GM12878 (cell line): ENCODE data around the gene SHROOM3. TPM values are rescaled to one million over a fixed set of nuclear protein-coding genes. Genes with fewer than 3 reads are reported as not detected.

Source experiments
- ATAC-seq: fragments of 200-7000 bp; cut with Tn5 transposase; 3 replicates; pipeline ENCODE4 v1.9.1; 2020; ENCODE audit warnings: mild to moderate bottlenecking, moderate library complexity
- BruUV-seq: library from RNA; stranded (reverse); fragments of 400-500 nt; replicated peaks from 2 replicates; lab custom pipeline; 2021; lab: Mats Ljungman, UMichigan
- CTCF ChIA-PET: fragments of 300-600 bp; sonication (Branson Sonifier 250); formaldehyde crosslinking; extraction: SDS; loops from one replicate; lab custom pipeline; 2021; ENCODE audit warnings: inconsistent platforms; lab: Yijun Ruan, JAX
- POLR2A ChIA-PET: fragments of 350-600 bp; formaldehyde crosslinking; extraction: SDS; loops from one replicate; lab custom pipeline; 2021; ENCODE audit warnings: inconsistent platforms; lab: Charles Lee
- RAD21 ChIA-PET: fragments of 300-600 bp; sonication (Branson Sonifier 250); formaldehyde crosslinking; loops from one replicate; lab custom pipeline; 2023; ENCODE audit warnings: antibody characterized with exemption; ENCODE audit not compliant: unreplicated experiment; lab: Charles Lee
- SMC1A ChIA-PET: fragments of 300-600 bp; sonication (Branson Sonifier 250); formaldehyde crosslinking; loops from one replicate; lab custom pipeline; 2023; ENCODE audit not compliant: unreplicated experiment, uncharacterized antibody; lab: Charles Lee
- DNase-seq: peaks from one replicate; pipeline ENCODE4 v3.0.0-alpha.2; 2011; ENCODE audit warnings: low read depth, low spot score
- FAIRE-seq: peaks from 3 replicates; lab custom pipeline; 2011; peaks lifted over from hg19 to GRCh38; lab: Jason Lieb, UNC
- H2AFZ ChIP-seq: 2 replicates; pipeline ENCODE4 v1.6.0; 2011; ENCODE audit warnings: low read depth, low read length, control low read depth; ENCODE audit not compliant: control insufficient read depth
- H3K27ac ChIP-seq: 2 replicates; pipeline ENCODE4 v1.5.1; 2011; ENCODE audit warnings: control low read depth; ENCODE audit not compliant: control insufficient read depth, insufficient read depth
- H3K27me3 ChIP-seq, 2 experiments: replicated peaks in 1 of 2; 2 replicates each; pipeline versions ENCODE4 v1.6.0 to v1.6.1; 2011; ENCODE audit warnings: low read length in 1 of 2; ENCODE audit not compliant: control insufficient read depth in 2 of 2, insufficient read depth in 2 of 2
- H3K36me3 ChIP-seq, 2 experiments: 2 replicates each; pipeline ENCODE4 v1.5.1; 2011; ENCODE audit warnings: low read length in 1 of 2; ENCODE audit not compliant: control insufficient read depth in 2 of 2, insufficient read depth in 2 of 2
- H3K4me1 ChIP-seq: 2 replicates; pipeline ENCODE4 v1.6.1; 2011; ENCODE audit warnings: mild to moderate bottlenecking, low read length, moderate library complexity, mixed read lengths; ENCODE audit not compliant: control insufficient read depth, insufficient read depth
- H3K4me2 ChIP-seq: 2 replicates; pipeline ENCODE4 v1.6.0; 2011; ENCODE audit warnings: control low read depth; ENCODE audit not compliant: control insufficient read depth, insufficient read depth
- H3K4me3 ChIP-seq: fragments of 200-600 bp; sonication (generic); 2 replicates; pipeline ENCODE4 v1.5.1; 2016
- H3K79me2 ChIP-seq: 2 replicates; pipeline ENCODE4 v1.6.0; 2011; ENCODE audit warnings: low read length; ENCODE audit not compliant: control insufficient read depth, insufficient read depth
- H3K9ac ChIP-seq: 2 replicates; pipeline ENCODE4 v1.8.0; 2011; ENCODE audit warnings: low read length, control low read depth, mixed read lengths; ENCODE audit not compliant: control insufficient read depth, insufficient read depth
- H3K9me3 ChIP-seq: replicated peaks from 3 replicates; pipeline ENCODE4 v1.5.1; 2011; ENCODE audit warnings: mild to moderate bottlenecking, low read length; ENCODE audit not compliant: control insufficient read depth, insufficient read depth
- H4K20me1 ChIP-seq: 2 replicates; pipeline ENCODE4 v1.6.0; 2011; ENCODE audit not compliant: control insufficient read depth, insufficient read depth
- ATF7 ChIP-seq: fragments of 450-650 bp; IDR thresholded peaks from 2 replicates; pipeline ENCODE4 v1.6.1; 2016; ENCODE audit warnings: low read depth, mild to moderate bottlenecking
- BCL11A ChIP-seq: IDR thresholded peaks from 2 replicates; pipeline ENCODE4 v1.6.1; 2011; ENCODE audit warnings: low read depth, low read length
- EED ChIP-seq: sonication (generic); IDR thresholded peaks from 2 replicates; pipeline ENCODE4 v1.6.1; 2016; ENCODE audit warnings: antibody characterized with exemption, low read depth
- GABPA ChIP-seq: IDR thresholded peaks from 2 replicates; pipeline ENCODE4 v1.6.1; 2014; ENCODE audit warnings: antibody characterized with exemption, low read depth, mild to moderate bottlenecking, inconsistent platforms
- NFIC ChIP-seq: IDR thresholded peaks from 2 replicates; pipeline ENCODE4 v1.6.1; 2012; ENCODE audit warnings: low read depth, mild to moderate bottlenecking, inconsistent platforms, low read length, moderate library complexity
- NR2C1 ChIP-seq: fragments of 450-650 bp; IDR thresholded peaks from 2 replicates; pipeline ENCODE4 v1.6.1; 2017; ENCODE audit warnings: antibody characterized with exemption, mild to moderate bottlenecking, moderate library complexity
- POLR2AphosphoS5 ChIP-seq: IDR thresholded peaks from 2 replicates; pipeline ENCODE4 v1.6.1; 2011; ENCODE audit warnings: mild to moderate bottlenecking, low read length, inconsistent platforms
- RAD51 ChIP-seq: fragments of 450-650 bp; IDR thresholded peaks from 2 replicates; pipeline ENCODE4 v1.6.1; 2016; ENCODE audit warnings: moderate library complexity, mild to moderate bottlenecking, inconsistent platforms
- WRNIP1 ChIP-seq: IDR thresholded peaks from 2 replicates; pipeline ENCODE4 v1.6.1; 2011; ENCODE audit warnings: low read depth, low read length, improper control_type of control experiment, borderline replicate concordance
- in situ Hi-C: fragments of 300-500 bp; cut with MboI; formaldehyde crosslinking; loops from 9 replicates; pipeline ENCODE4 v1.14.3; 2018; ENCODE audit warnings: mixed read lengths
- intact Hi-C: fragments of 100-400 bp; cut with micrococcal nuclease; formaldehyde crosslinking; loops from one replicate; pipeline ENCODE4 v1.14.2; 2022; ENCODE audit not compliant: unreplicated experiment
- polyA plus RNA-seq, 11 experiments: library from polyadenylated mRNA; depleted of rRNA in 4 of 11; unstranded in 6 of 11; stranded (reverse) in 5 of 11; fragments of >200 nt; fragmentation: Nextera tagmentation in 4 of 11; fragmentation: Illumina TruSeq in 1 of 11; extraction: Ambion mirVana in 4 of 11; extraction: Trizol in 1 of 11; gene quantifications; 1 replicate in 1 of 11; 2 replicates in 10 of 11; pipeline versions ENCODE4 v1.2.1 to v1.2.3, GENCODE V29; 2011 to 2016; ENCODE audit warnings: inconsistent platforms in 2 of 11, missing spikeins in 2 of 11, low read depth in 1 of 11
- total RNA-seq, 4 experiments: library from RNA; depleted of rRNA in 3 of 4; stranded (reverse); fragments of >200 nt in 3 of 4; fragmentation: Illumina TruSeq in 1 of 4; extraction: Trizol in 1 of 4; gene quantifications; 2 replicates each; pipeline versions ENCODE4 v1.2.1 to v1.2.3, GENCODE V29; 2013 to 2021
- TF ChIP-seq, protein P1 (sequence below): fragments of 450-650 bp; formaldehyde crosslinking; IDR thresholded peaks from 2 replicates; pipeline ENCODE4 v1.4.0; 2020; ENCODE audit warnings: mild to moderate bottlenecking, moderate library complexity
- TF ChIP-seq, protein P2 (sequence below): fragments of 450-650 bp; IDR thresholded peaks from 2 replicates; pipeline ENCODE4 v1.6.1; 2017; ENCODE audit warnings: low read depth, mild to moderate bottlenecking, moderate library complexity
- TF ChIP-seq, protein P3 (sequence below): fragments of 450-650 bp; formaldehyde crosslinking; IDR thresholded peaks from 2 replicates; pipeline ENCODE4 v1.4.0; 2022; ENCODE audit warnings: mild to moderate bottlenecking, moderate library complexity
- TF ChIP-seq, protein P4 (sequence below): IDR thresholded peaks from 2 replicates; pipeline ENCODE4 v1.6.1; 2012; ENCODE audit warnings: low read length, inconsistent platforms

Gene SHROOM3
- total and polyA plus RNA-seq, 10 of the 15 experiments (the other 5 are each of a cell fraction or from before 2014, with no cell fraction given) = under 0.01 to 0.29 (median 0.08) TPM; not detected in 1

DNA sequence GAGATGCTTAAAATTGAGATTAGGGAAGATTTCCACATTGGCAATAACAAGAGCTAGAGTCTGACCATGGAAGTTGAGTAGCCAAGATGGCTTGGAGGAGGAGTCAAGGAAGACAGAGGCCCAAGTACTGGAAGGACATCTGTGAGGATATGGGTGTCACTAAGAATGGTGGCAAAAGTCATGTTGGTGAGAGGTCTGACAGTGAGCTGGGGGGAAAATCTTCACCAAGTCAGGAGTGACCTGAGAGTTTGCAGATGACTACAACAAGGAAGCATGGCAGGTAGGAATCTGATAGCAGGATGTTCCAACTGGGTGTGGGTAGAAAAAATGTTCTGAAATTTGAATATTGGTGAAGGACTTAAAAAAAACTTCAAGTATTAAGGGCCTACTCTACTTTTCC lies 103.3 kb downstream of the SHROOM3 start:
- TF ChIP-seq, protein P1, sequence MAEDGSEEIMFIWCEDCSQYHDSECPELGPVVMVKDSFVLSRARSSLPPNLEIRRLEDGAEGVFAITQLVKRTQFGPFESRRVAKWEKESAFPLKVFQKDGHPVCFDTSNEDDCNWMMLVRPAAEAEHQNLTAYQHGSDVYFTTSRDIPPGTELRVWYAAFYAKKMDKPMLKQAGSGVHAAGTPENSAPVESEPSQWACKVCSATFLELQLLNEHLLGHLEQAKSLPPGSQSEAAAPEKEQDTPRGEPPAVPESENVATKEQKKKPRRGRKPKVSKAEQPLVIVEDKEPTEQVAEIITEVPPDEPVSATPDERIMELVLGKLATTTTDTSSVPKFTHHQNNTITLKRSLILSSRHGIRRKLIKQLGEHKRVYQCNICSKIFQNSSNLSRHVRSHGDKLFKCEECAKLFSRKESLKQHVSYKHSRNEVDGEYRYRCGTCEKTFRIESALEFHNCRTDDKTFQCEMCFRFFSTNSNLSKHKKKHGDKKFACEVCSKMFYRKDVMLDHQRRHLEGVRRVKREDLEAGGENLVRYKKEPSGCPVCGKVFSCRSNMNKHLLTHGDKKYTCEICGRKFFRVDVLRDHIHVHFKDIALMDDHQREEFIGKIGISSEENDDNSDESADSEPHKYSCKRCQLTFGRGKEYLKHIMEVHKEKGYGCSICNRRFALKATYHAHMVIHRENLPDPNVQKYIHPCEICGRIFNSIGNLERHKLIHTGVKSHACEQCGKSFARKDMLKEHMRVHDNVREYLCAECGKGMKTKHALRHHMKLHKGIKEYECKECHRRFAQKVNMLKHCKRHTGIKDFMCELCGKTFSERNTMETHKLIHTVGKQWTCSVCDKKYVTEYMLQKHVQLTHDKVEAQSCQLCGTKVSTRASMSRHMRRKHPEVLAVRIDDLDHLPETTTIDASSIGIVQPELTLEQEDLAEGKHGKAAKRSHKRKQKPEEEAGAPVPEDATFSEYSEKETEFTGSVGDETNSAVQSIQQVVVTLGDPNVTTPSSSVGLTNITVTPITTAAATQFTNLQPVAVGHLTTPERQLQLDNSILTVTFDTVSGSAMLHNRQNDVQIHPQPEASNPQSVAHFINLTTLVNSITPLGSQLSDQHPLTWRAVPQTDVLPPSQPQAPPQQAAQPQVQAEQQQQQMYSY = no peak
- TF ChIP-seq NFIC (no peak), EED (no peak), ATF7 (no peak), NR2C1 (no peak), BCL11A (no peak), WRNIP1 (no peak), POLR2AphosphoS5 (no peak), RAD51 (no peak), GABPA (no peak)
- TF ChIP-seq, protein P2, sequence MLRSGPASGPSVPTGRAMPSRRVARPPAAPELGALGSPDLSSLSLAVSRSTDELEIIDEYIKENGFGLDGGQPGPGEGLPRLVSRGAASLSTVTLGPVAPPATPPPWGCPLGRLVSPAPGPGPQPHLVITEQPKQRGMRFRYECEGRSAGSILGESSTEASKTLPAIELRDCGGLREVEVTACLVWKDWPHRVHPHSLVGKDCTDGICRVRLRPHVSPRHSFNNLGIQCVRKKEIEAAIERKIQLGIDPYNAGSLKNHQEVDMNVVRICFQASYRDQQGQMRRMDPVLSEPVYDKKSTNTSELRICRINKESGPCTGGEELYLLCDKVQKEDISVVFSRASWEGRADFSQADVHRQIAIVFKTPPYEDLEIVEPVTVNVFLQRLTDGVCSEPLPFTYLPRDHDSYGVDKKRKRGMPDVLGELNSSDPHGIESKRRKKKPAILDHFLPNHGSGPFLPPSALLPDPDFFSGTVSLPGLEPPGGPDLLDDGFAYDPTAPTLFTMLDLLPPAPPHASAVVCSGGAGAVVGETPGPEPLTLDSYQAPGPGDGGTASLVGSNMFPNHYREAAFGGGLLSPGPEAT = no peak
- TF ChIP-seq, protein P3, sequence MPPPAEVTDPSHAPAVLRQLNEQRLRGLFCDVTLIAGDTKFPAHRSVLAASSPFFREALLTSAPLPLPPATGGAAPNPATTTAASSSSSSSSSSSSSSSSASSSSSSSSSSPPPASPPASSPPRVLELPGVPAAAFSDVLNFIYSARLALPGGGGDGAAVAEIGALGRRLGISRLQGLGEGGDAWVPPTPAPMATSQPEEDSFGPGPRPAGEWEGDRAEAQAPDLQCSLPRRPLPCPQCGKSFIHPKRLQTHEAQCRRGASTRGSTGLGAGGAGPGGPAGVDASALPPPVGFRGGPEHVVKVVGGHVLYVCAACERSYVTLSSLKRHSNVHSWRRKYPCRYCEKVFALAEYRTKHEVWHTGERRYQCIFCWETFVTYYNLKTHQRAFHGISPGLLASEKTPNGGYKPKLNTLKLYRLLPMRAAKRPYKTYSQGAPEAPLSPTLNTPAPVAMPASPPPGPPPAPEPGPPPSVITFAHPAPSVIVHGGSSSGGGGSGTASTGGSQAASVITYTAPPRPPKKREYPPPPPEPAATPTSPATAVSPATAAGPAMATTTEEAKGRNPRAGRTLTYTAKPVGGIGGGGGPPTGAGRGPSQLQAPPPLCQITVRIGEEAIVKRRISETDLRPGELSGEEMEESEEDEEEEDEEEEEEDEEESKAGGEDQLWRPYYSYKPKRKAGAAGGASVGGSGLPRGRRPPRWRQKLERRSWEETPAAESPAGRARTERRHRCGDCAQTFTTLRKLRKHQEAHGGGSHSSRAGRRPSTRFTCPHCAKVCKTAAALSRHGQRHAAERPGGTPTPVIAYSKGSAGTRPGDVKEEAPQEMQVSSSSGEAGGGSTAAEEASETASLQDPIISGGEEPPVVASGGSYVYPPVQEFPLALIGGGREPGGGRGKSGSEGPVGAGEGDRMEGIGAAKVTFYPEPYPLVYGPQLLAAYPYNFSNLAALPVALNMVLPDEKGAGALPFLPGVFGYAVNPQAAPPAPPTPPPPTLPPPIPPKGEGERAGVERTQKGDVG (CRISPR knock-in tag) = no peak
- TF ChIP-seq, protein P4, sequence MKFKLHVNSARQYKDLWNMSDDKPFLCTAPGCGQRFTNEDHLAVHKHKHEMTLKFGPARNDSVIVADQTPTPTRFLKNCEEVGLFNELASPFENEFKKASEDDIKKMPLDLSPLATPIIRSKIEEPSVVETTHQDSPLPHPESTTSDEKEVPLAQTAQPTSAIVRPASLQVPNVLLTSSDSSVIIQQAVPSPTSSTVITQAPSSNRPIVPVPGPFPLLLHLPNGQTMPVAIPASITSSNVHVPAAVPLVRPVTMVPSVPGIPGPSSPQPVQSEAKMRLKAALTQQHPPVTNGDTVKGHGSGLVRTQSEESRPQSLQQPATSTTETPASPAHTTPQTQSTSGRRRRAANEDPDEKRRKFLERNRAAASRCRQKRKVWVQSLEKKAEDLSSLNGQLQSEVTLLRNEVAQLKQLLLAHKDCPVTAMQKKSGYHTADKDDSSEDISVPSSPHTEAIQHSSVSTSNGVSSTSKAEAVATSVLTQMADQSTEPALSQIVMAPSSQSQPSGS = no peak
- Histone ChIP-seq H3K27me3 (no peaks in the 10 kb centered on the region), H3K79me2 (no peaks in the 10 kb centered on the region), H3K4me2 (no peak overlapping the region), H3K4me1 (no peaks in the 10 kb centered on the region), H4K20me1 (no peaks in the 10 kb centered on the region), H3K36me3 (no peaks in the 10 kb centered on the region), H2AFZ (no peak overlapping the region), H3K9me3 (no peaks in the 10 kb centered on the region; the same call in 1 of the 3 replicates), H3K4me3 (no peak overlapping the region), H3K9ac (no peak overlapping the region), H3K27ac (no peak overlapping the region)
- POLR2A ChIA-PET = no interaction called here
- no TSS peak for BruUV-seq
- RAD21 ChIA-PET = no interaction called here
- FAIRE-seq (no peak), DNase-seq (no peak), ATAC-seq (no peak)
- in situ Hi-C loops = no loop called here
- CTCF ChIA-PET = interaction anchor here (0.7 to 1.0 kb wide), 2 partner anchors 220 to 516 kb away, joined by 3 read pairs; no protein-coding TSS in a partner anchor
- SMC1A ChIA-PET = no interaction called here
- intact Hi-C loops = no loop called here
